DOHH2 (cell line): ENCODE data around the gene SNX20.

Source experiments
- H3F3A ChIP-seq: fragments of 200-600 bp; sonication (generic), shearing (Covaris generic); 2 replicates; pipeline ENCODE4 v1.6.0; 2016; ENCODE audit warnings: antibody characterized with exemption, mild to moderate bottlenecking; ENCODE audit not compliant: control insufficient read depth, insufficient read depth
- H3K27ac ChIP-seq: fragments of 200-600 bp; sonication (generic); 2 replicates; pipeline ENCODE4 v1.5.1; 2014; ENCODE audit warnings: low read depth, mild to moderate bottlenecking, low read length, moderate library complexity
- H3K27me3 ChIP-seq: fragments of 200-600 bp; sonication (generic); 2 replicates; pipeline ENCODE4 v1.6.1; 2014; ENCODE audit warnings: mild to moderate bottlenecking, low read length, mixed read lengths; ENCODE audit not compliant: control insufficient read depth
- H3K36me3 ChIP-seq: fragments of 200-600 bp; sonication (generic); 2 replicates; pipeline ENCODE4 v1.6.1; 2014; ENCODE audit warnings: mild to moderate bottlenecking, low read length, moderate library complexity, mixed read lengths; ENCODE audit not compliant: control insufficient read depth
- H3K4me1 ChIP-seq: fragments of 200-600 bp; sonication (generic); 2 replicates; pipeline ENCODE4 v1.6.1; 2014; ENCODE audit warnings: mild to moderate bottlenecking, low read length, mixed read lengths; ENCODE audit not compliant: control insufficient read depth
- H3K4me2 ChIP-seq: fragments of 200-600 bp; sonication (generic); 2 replicates; pipeline ENCODE4 v1.6.0; 2014; ENCODE audit warnings: mild to moderate bottlenecking, low read length, moderate library complexity
- H3K4me3 ChIP-seq: fragments of 200-600 bp; sonication (generic); 2 replicates; pipeline ENCODE4 v1.5.1; 2014; ENCODE audit warnings: mild to moderate bottlenecking, low read length, mixed read lengths
- H3K79me2 ChIP-seq: fragments of 200-600 bp; sonication (generic); 2 replicates; pipeline ENCODE4 v1.6.1; 2014; ENCODE audit warnings: mild to moderate bottlenecking, low read length, mixed read lengths; ENCODE audit not compliant: control insufficient read depth
- H3K9me2 ChIP-seq: fragments of 200-600 bp; sonication (generic); replicated peaks from 2 replicates; pipeline ENCODE4 v1.6.1; 2014; ENCODE audit warnings: mild to moderate bottlenecking, low read length, mixed read lengths; ENCODE audit not compliant: control insufficient read depth
- H3K9me3 ChIP-seq: fragments of 200-600 bp; sonication (generic); 2 replicates; pipeline ENCODE4 v1.6.1; 2014; ENCODE audit warnings: antibody characterized with exemption, low read length, mixed read lengths; ENCODE audit not compliant: control insufficient read depth, insufficient read depth
- H4K20me1 ChIP-seq: fragments of 200-600 bp; sonication (generic); 2 replicates; pipeline ENCODE4 v1.6.0; 2014; ENCODE audit warnings: low read depth, mild to moderate bottlenecking, antibody characterized with exemption, low read length, moderate library complexity; ENCODE audit not compliant: control insufficient read depth, insufficient read depth
- EZH2phosphoT487 ChIP-seq: fragments of 200-600 bp; sonication (generic); IDR thresholded peaks from 2 replicates; pipeline ENCODE4 v1.6.1; 2017; ENCODE audit warnings: borderline replicate concordance, mild to moderate bottlenecking, antibody characterized with exemption, low read length, moderate library complexity, mixed read lengths
- TF ChIP-seq, protein P1 (sequence below): fragments of 200-600 bp; sonication (generic); IDR thresholded peaks from one replicate; pipeline ENCODE4 v1.5.1; 2014; ENCODE audit warnings: antibody characterized with exemption, mild to moderate bottlenecking, low read depth, low read length; ENCODE audit not compliant: poor library complexity, severe bottlenecking

SNX20 gene

DNA sequence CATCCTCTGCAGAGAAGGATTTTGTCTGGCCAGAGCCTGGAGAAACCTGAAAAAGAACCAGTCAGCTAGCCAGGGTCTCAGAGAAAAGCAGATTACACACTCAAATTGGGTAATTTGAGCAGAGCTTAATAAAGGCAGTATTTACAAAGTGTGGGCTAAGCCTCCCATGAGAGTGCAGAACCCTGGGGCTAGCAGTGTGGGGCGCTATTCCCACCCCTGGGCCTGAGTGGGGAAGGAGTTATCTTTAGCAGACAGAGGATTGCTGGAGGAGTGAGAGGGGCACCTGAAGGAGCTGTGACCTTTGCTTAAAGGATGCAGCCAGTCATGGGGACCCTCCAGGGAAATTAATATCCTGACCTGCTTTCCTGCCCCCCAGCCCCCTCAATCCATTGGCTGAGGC lies 46.2 kb downstream of the SNX20 start:
- Histone ChIP-seq H3K27ac (no peak overlapping the region), H3K36me3 (no peaks in the 10 kb centered on the region), H3K4me1 (no peaks in the 10 kb centered on the region), H3K4me2 (no peak overlapping the region), H3K9me3 (no peaks in the 10 kb centered on the region), H3K9me2 (no peaks in the 10 kb centered on the region), H3F3A (no peaks in the 10 kb centered on the region), H3K27me3 (no peaks in the 10 kb centered on the region), H4K20me1 (no peaks in the 10 kb centered on the region), H3K4me3 (no peak overlapping the region), H3K79me2 (no peaks in the 10 kb centered on the region)
- TF ChIP-seq, protein P1, sequence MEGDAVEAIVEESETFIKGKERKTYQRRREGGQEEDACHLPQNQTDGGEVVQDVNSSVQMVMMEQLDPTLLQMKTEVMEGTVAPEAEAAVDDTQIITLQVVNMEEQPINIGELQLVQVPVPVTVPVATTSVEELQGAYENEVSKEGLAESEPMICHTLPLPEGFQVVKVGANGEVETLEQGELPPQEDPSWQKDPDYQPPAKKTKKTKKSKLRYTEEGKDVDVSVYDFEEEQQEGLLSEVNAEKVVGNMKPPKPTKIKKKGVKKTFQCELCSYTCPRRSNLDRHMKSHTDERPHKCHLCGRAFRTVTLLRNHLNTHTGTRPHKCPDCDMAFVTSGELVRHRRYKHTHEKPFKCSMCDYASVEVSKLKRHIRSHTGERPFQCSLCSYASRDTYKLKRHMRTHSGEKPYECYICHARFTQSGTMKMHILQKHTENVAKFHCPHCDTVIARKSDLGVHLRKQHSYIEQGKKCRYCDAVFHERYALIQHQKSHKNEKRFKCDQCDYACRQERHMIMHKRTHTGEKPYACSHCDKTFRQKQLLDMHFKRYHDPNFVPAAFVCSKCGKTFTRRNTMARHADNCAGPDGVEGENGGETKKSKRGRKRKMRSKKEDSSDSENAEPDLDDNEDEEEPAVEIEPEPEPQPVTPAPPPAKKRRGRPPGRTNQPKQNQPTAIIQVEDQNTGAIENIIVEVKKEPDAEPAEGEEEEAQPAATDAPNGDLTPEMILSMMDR: no peak
- TF ChIP-seq EZH2phosphoT487: no peak

DNA sequence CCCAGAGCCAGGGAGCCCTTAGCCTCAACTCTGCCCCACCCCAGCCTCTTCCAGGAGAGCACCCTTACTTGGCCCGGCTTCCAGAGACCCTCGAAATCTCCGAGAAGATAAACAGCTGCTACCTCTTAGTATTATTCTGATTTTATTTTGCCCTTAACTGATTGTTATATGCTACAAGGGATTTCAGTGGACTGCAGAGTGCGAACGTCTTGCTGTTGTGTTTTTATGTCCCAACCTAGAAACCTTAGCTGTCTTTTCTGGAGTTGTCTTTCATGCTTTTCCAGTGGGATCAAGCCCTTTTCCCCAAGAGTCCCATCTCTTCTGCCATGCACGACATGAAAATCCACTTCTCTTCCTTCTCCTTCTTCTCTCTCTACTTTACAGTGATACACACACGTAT lies 47.0 kb downstream of the SNX20 start:
- no peaks in the 10 kb centered on the region for H3K4me1 ChIP-seq
- TF ChIP-seq, protein P1: no peak
- no peak for TF ChIP-seq EZH2phosphoT487
- H3K9me2 ChIP-seq: no peaks in the 10 kb centered on the region
- no peak overlapping the region for H3K4me2 ChIP-seq
- no peak overlapping the region for H3K4me3 ChIP-seq
- H3K79me2 ChIP-seq: no peaks in the 10 kb centered on the region
- no peak overlapping the region for H3K27ac ChIP-seq
- no peaks in the 10 kb centered on the region for H3K27me3 ChIP-seq
- no peaks in the 10 kb centered on the region for H3F3A ChIP-seq
- H3K36me3 ChIP-seq: no peaks in the 10 kb centered on the region
- H3K9me3 ChIP-seq: no peaks in the 10 kb centered on the region
- H4K20me1 ChIP-seq: no peaks in the 10 kb centered on the region

- Histone ChIP-seq H3K9me3 (no peaks in the 10 kb centered on the region), H3K4me3 (no peak overlapping the region), H3K36me3 (no peaks in the 10 kb centered on the region), H3K27ac (no peak overlapping the region), H4K20me1 (no peaks in the 10 kb centered on the region), H3K9me2 (no peaks in the 10 kb centered on the region), H3K27me3 (no peaks in the 10 kb centered on the region), H3K79me2 (no peaks in the 10 kb centered on the region), H3K4me2 (no peak overlapping the region), H3K4me1 (no peaks in the 10 kb centered on the region), H3F3A (no peaks in the 10 kb centered on the region)
- TF ChIP-seq EZH2phosphoT487: no peak
- TF ChIP-seq, protein P1: no peak
These were observed 47.9 kb downstream of the SNX20 start for GRCh38 chr16:50632927-50633800.
